PC-3 (cell line): ENCODE results near the gene AUTS2. TPM values are rescaled to one million over a fixed set of nuclear protein-coding genes. Genes with fewer than 3 reads are reported as not detected.

Experiments
- ATAC-seq: fragments of 200-7000 bp; cut with Tn5 transposase; 2 replicates; pipeline ENCODE4 v1.9.1; 2020; ENCODE audit warnings: mild to moderate bottlenecking, moderate library complexity
- BruUV-seq: library from RNA; stranded (reverse); fragments of 400-500 nt; replicated peaks from 2 replicates; lab custom pipeline; 2021; lab: Mats Ljungman, UMichigan
- CTCF ChIA-PET: fragments of 300-600 bp; sonication (Branson Sonifier 250); formaldehyde crosslinking; loops from one replicate; lab custom pipeline; 2022; ENCODE audit warnings: antibody characterized with exemption; lab: Charles Lee
- POLR2A ChIA-PET: fragments of 300-600 bp; sonication (Branson Sonifier 250); formaldehyde crosslinking; loops from one replicate; lab custom pipeline; 2022; ENCODE audit warnings: antibody characterized with exemption; ENCODE audit not compliant: unreplicated experiment; lab: Charles Lee
- DNase-seq: peaks from one replicate; pipeline ENCODE4 v3.0.0-alpha.2; 2015
- H2AFZ ChIP-seq: fragments of 300-600 bp; sonication (generic); 2 replicates; pipeline ENCODE4 v1.6.0; 2016; ENCODE audit warnings: antibody characterized with exemption, low read length
- H3F3A ChIP-seq: fragments of 300-600 bp; sonication (generic); one replicate; pipeline ENCODE4 v1.6.0; 2017; ENCODE audit warnings: antibody characterized with exemption, low read length, control low read depth, mild to moderate bottlenecking; ENCODE audit not compliant: unreplicated experiment
- H3K27ac ChIP-seq: fragments of 300-600 bp; sonication (generic); 2 replicates; pipeline ENCODE4 v1.5.1; 2016; ENCODE audit warnings: mild to moderate bottlenecking, low read length
- H3K27me3 ChIP-seq: fragments of 300-600 bp; sonication (generic); 2 replicates; pipeline ENCODE4 v1.6.1; 2016; ENCODE audit warnings: low read length, mixed read lengths
- H3K36me3 ChIP-seq: fragments of 300-600 bp; sonication (generic); 2 replicates; pipeline ENCODE4 v1.6.1; 2016; ENCODE audit warnings: low read depth, mixed run types, low read length, mixed read lengths
- H3K4me1 ChIP-seq: fragments of 300-600 bp; sonication (generic); 2 replicates; pipeline ENCODE4 v1.5.1; 2016; ENCODE audit warnings: low read length; ENCODE audit not compliant: insufficient read depth
- H3K4me2 ChIP-seq: fragments of 300-600 bp; sonication (generic); 2 replicates; pipeline ENCODE4 v1.6.0; 2016; ENCODE audit warnings: low read length
- H3K4me3 ChIP-seq: fragments of 300-600 bp; sonication (generic); 2 replicates; pipeline ENCODE4 v1.5.1; 2016; ENCODE audit warnings: mild to moderate bottlenecking, low read length, mixed read lengths
- H3K79me2 ChIP-seq: fragments of 300-600 bp; sonication (generic); 2 replicates; pipeline ENCODE4 v1.6.1; 2017; ENCODE audit warnings: low read length, mixed read lengths
- H3K9ac ChIP-seq: fragments of 300-600 bp; sonication (generic); 2 replicates; pipeline ENCODE4 v1.6.0; 2016; ENCODE audit warnings: mild to moderate bottlenecking, low read length
- H3K9me2 ChIP-seq: fragments of 300-600 bp; sonication (generic); replicated peaks from 2 replicates; pipeline ENCODE4 v1.6.1; 2016; ENCODE audit warnings: mixed run types, low read length, mixed read lengths
- H3K9me3 ChIP-seq: fragments of 300-600 bp; sonication (generic); 2 replicates; pipeline ENCODE4 v1.6.1; 2016; ENCODE audit warnings: low read length, mixed read lengths
- H4K20me1 ChIP-seq: fragments of 300-600 bp; sonication (generic); 2 replicates; pipeline ENCODE4 v1.6.1; 2016; ENCODE audit warnings: low read length, mixed read lengths
- CTCF ChIP-seq: fragments of 300-600 bp; sonication (generic); conservative IDR thresholded peaks from 2 replicates; pipeline ENCODE4 v1.5.1; 2017; ENCODE audit warnings: antibody characterized with exemption, low read depth, mild to moderate bottlenecking, low read length
- EZH2 ChIP-seq: fragments of 300-600 bp; sonication (generic); IDR thresholded peaks from one replicate; pipeline ENCODE4 v1.6.1; 2017; ENCODE audit warnings: antibody characterized with exemption, mild to moderate bottlenecking, low read length; ENCODE audit not compliant: unreplicated experiment
- EZH2phosphoT487 ChIP-seq: fragments of 300-600 bp; sonication (generic); IDR thresholded peaks from 2 replicates; pipeline ENCODE4 v1.6.1; 2018; ENCODE audit warnings: mild to moderate bottlenecking, antibody characterized with exemption, low read length, borderline replicate concordance
- intact Hi-C: fragments of 100-400 bp; cut with micrococcal nuclease; formaldehyde crosslinking; loops from 2 replicates; pipeline ENCODE4 v1.9.0; 2023
- total RNA-seq: library from RNA; depleted of rRNA; stranded (reverse); fragments of >200 nt; gene quantifications from 2 replicates; pipeline ENCODE4 v1.2.3, GENCODE V29; 2014

Gene AUTS2
- total RNA-seq, 1 experiment from 2014 or later: not detected

DNA sequence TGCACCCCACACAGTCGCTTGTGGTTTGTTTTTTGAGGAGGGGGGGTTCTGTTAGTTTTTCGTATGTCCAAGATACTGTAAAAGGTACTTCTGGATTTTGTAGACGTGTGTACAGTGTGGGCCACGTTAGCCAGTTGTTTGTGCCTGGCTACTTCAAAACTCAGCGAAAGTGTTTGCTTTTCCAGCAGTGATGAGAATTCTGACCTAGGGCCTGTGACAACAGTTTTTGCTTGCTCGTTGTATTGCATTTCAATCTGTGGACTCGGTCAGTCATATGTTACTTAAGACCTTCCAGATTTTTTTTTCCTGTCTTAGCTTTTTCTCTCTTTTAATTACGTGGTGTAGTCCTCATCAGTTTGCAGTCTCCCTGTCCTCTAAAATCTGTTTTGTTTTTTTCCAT is 1194.8 kb downstream of the AUTS2 start:
- H3K4me3 ChIP-seq: no peak overlapping the region
- CTCF ChIA-PET: no interaction called here
- H3K9ac ChIP-seq: no peak overlapping the region
- BruUV-seq: no TSS peak
- no peak overlapping the region for H3K4me2 ChIP-seq
- no peaks in the 10 kb centered on the region for H3K9me2 ChIP-seq
- TF ChIP-seq CTCF (no peak), EZH2phosphoT487 (no peak), EZH2 (no peak)
- H3K27me3 ChIP-seq: no peaks in the 10 kb centered on the region
- intact Hi-C loops: no loop called here
- no peak for DNase-seq
- no peaks in the 10 kb centered on the region for H3K4me1 ChIP-seq
- POLR2A ChIA-PET: no interaction called here
- no peak overlapping the region for H2AFZ ChIP-seq
- H3F3A ChIP-seq: no peaks in the 10 kb centered on the region
- no peaks in the 10 kb centered on the region for H3K79me2 ChIP-seq
- no peak overlapping the region for H3K27ac ChIP-seq
- no peaks in the 10 kb centered on the region for H3K36me3 ChIP-seq
- H3K9me3 ChIP-seq: no peaks in the 10 kb centered on the region
- ATAC-seq: no peak
- H4K20me1 ChIP-seq: no peaks in the 10 kb centered on the region

DNA sequence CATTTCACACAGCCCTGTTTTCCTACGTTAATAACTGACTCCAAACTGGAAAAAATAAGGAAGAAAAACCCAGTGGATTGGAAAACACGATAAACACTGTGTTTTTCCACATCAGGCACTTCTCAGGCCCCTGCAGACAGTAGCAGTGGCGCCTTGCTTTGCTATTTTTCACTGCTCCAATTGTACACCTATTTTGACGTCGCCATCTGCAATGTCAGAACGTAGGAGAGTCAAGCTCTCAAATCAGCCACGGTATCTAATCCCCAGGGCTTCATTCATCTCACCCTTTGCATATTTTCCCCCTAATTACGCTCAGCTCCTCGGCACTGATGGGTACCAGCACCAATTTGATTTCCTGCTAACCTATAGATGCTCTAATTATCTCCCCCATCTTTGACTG is 1195.5 kb downstream of the AUTS2 start:
- H3F3A ChIP-seq: no peaks in the 10 kb centered on the region
- no peaks in the 10 kb centered on the region for H4K20me1 ChIP-seq
- no peaks in the 10 kb centered on the region for H3K79me2 ChIP-seq
- no peaks in the 10 kb centered on the region for H3K27me3 ChIP-seq
- ATAC-seq (no peak), DNase-seq (no peak)
- H3K9ac ChIP-seq: no peak overlapping the region
- no TSS peak for BruUV-seq
- H2AFZ ChIP-seq: no peak overlapping the region
- H3K27ac ChIP-seq: no peak overlapping the region
- no peaks in the 10 kb centered on the region for H3K36me3 ChIP-seq
- H3K9me3 ChIP-seq: no peaks in the 10 kb centered on the region
- intact Hi-C loops: no loop called here
- H3K4me3 ChIP-seq: no peak overlapping the region
- H3K9me2 ChIP-seq: no peaks in the 10 kb centered on the region
- ChIA-PET CTCF (no interaction called here), POLR2A (no interaction called here)
- TF ChIP-seq EZH2phosphoT487: no peak
- TF ChIP-seq CTCF: no peak
- TF ChIP-seq EZH2: no peak
- H3K4me1 ChIP-seq: no peaks in the 10 kb centered on the region
- no peak overlapping the region for H3K4me2 ChIP-seq

GRCh38 chr7:70794962-70795361 is 1196.7 kb downstream of the AUTS2 start:
- no peaks in the 10 kb centered on the region for H3K27me3 ChIP-seq
- H3K79me2 ChIP-seq: no peaks in the 10 kb centered on the region
- H3K9ac ChIP-seq: no peak overlapping the region
- TF ChIP-seq CTCF (no peak), EZH2 (no peak), EZH2phosphoT487 (no peak)
- no TSS peak for BruUV-seq
- DNase-seq (no peak), ATAC-seq (no peak)
- no peaks in the 10 kb centered on the region for H3F3A ChIP-seq
- H2AFZ ChIP-seq: no peak overlapping the region
- no peaks in the 10 kb centered on the region for H3K36me3 ChIP-seq
- no peak overlapping the region for H3K4me3 ChIP-seq
- H3K4me2 ChIP-seq: no peak overlapping the region
- H3K9me3 ChIP-seq: 0 out of 2 replicates have a peak, but pooled peaks cover 2% of the 10 kb centered on the region
- no peaks in the 10 kb centered on the region for H4K20me1 ChIP-seq
- ChIA-PET CTCF (no interaction called here), POLR2A (no interaction called here)
- H3K4me1 ChIP-seq: no peaks in the 10 kb centered on the region
- no peak overlapping the region for H3K27ac ChIP-seq
- H3K9me2 ChIP-seq: no peaks in the 10 kb centered on the region
- intact Hi-C loops: no loop called here
